ENCODE data around the gene CMKLR1.

CMKLR1 gene

GRCh38 chr12:108345716-108346633 is 6.9 kb upstream of the CMKLR1 start:
- H2AFZ ChIP-seq (ENCODE audit: low read depth), result no peak overlapping the region
- no peaks in the 10 kb centered on the region for H4K20me1 ChIP-seq (ENCODE audit: insufficient read depth)
- TF ChIP-seq CTCF (conservative IDR thresholded peaks at IDR 0.05; ENCODE audit: low read depth, low read length), result no peak
- H3K4me2 ChIP-seq, result no peak overlapping the region
- H3K4me3 ChIP-seq (IDR thresholded peaks at IDR 0.05; ENCODE audit: insufficient read depth, low read depth, low read length), result no peak overlapping the region
- H3K4me1 ChIP-seq (ENCODE audit: low read depth, poor library complexity, severe bottlenecking), result no peaks in the 10 kb centered on the region
- no peak overlapping the region for H3K27ac ChIP-seq
- H3K36me3 ChIP-seq (ENCODE audit: insufficient read depth), result no peaks in the 10 kb centered on the region
- H3K79me2 ChIP-seq (ENCODE audit: insufficient read depth, low read depth), result no peaks in the 10 kb centered on the region
- H3K9ac ChIP-seq, result no peak overlapping the region
- 0 out of 2 replicates have a peak, but pooled peaks cover 3% of the 10 kb centered on the region for H3K27me3 ChIP-seq (ENCODE audit: insufficient read depth, low read depth)

GRCh38 chr12:108342985-108343384 is 3.9 kb upstream of the CMKLR1 start:
- Histone ChIP-seq H3K36me3 (ENCODE audit: insufficient read depth) (no peaks in the 10 kb centered on the region), H3K27ac (no peak overlapping the region), H3K27me3 (ENCODE audit: insufficient read depth, low read depth) (0 out of 2 replicates have a peak, but pooled peaks cover 3% of the 10 kb centered on the region), H3K4me3 (IDR thresholded peaks at IDR 0.05; ENCODE audit: insufficient read depth, low read depth, low read length) (no peak overlapping the region), H3K9ac (no peak overlapping the region), H3K4me2 (no peak overlapping the region), H2AFZ (ENCODE audit: low read depth) (no peak overlapping the region), H3K79me2 (ENCODE audit: insufficient read depth, low read depth) (no peaks in the 10 kb centered on the region), H3K4me1 (ENCODE audit: low read depth, poor library complexity, severe bottlenecking) (no peaks in the 10 kb centered on the region), H4K20me1 (ENCODE audit: insufficient read depth) (no peaks in the 10 kb centered on the region)
- TF ChIP-seq CTCF (conservative IDR thresholded peaks at IDR 0.05; ENCODE audit: low read depth, low read length), result no peak

GRCh38 chr12:108341854-108342847 is 3.0 kb upstream of the CMKLR1 start:
- TF ChIP-seq CTCF (conservative IDR thresholded peaks at IDR 0.05; ENCODE audit: low read depth, low read length), result no peak
- H3K4me1 ChIP-seq (ENCODE audit: low read depth, poor library complexity, severe bottlenecking), result no peaks in the 10 kb centered on the region

GRCh38 chr12:108341356-108341755 is 2.2 kb upstream of the CMKLR1 start:
- Histone ChIP-seq H4K20me1 (ENCODE audit: insufficient read depth) (no peaks in the 10 kb centered on the region), H3K4me3 (IDR thresholded peaks at IDR 0.05; ENCODE audit: insufficient read depth, low read depth, low read length) (no peak overlapping the region), H3K79me2 (ENCODE audit: insufficient read depth, low read depth) (no peaks in the 10 kb centered on the region), H3K36me3 (ENCODE audit: insufficient read depth) (no peaks in the 10 kb centered on the region), H3K9ac (no peak overlapping the region), H2AFZ (ENCODE audit: low read depth) (no peak overlapping the region), H3K4me1 (ENCODE audit: low read depth, poor library complexity, severe bottlenecking) (peaks cover 4% of the 10 kb centered on the region), H3K27ac (no peak overlapping the region), H3K4me2 (no peak overlapping the region), H3K27me3 (ENCODE audit: insufficient read depth, low read depth) (0 out of 2 replicates have a peak, but pooled peaks cover 3% of the 10 kb centered on the region)
- no peak for TF ChIP-seq CTCF (conservative IDR thresholded peaks at IDR 0.05; ENCODE audit: low read depth, low read length)

More at GRCh38 chr12:108341854-108342847, 3.0 kb upstream of the CMKLR1 start:
- Histone ChIP-seq H2AFZ (ENCODE audit: low read depth) (no peak overlapping the region), H3K27me3 (ENCODE audit: insufficient read depth, low read depth) (0 out of 2 replicates have a peak, but pooled peaks cover 3% of the 10 kb centered on the region), H3K4me3 (IDR thresholded peaks at IDR 0.05; ENCODE audit: insufficient read depth, low read depth, low read length) (no peak overlapping the region), H3K27ac (no peak overlapping the region), H3K36me3 (ENCODE audit: insufficient read depth) (no peaks in the 10 kb centered on the region), H3K4me2 (no peak overlapping the region), H3K79me2 (ENCODE audit: insufficient read depth, low read depth) (no peaks in the 10 kb centered on the region), H4K20me1 (ENCODE audit: insufficient read depth) (no peaks in the 10 kb centered on the region), H3K9ac (no peak overlapping the region)
